SK-N-MC (cell line): Measurements from ENCODE around the gene SPSB1.

Experiments
- EZH2 ChIP-seq: fragments of 200-600 bp; sonication (generic); IDR thresholded peaks from one replicate; pipeline ENCODE4 v1.6.1; 2017; ENCODE audit warnings: antibody characterized with exemption
- POLR2AphosphoS5 ChIP-seq: IDR thresholded peaks from 2 replicates; pipeline ENCODE4 v1.6.1; 2012; ENCODE audit warnings: mild to moderate bottlenecking, low read depth, low read length, borderline replicate concordance

DNA sequence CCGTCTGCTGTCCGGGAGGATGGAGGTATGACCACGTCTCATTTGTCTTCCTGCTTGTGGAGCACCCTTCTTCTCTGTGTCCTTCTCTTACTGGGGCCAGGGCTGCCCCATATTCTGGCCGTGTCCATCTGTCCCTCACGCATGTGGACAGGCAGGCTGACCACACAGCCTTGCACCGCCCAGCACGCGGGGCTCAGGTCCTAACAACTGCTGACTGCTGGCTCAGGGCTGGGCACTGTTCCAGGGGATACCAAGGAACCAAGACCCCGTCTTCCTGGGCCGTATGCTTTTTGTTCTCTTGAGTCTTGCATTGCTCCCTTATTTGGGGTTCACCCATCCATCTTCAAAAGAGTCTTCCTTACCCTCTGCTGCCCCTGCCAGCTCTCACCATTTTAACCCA lies 17.5 kb upstream of the SPSB1 start:
- TF ChIP-seq EZH2 (no peak), POLR2AphosphoS5 (no peak)
